Cardiac muscle cell (in vitro differentiated cells and primary cell): ENCODE measurements around the gene NAA30. TPM values are rescaled to one million over a fixed set of nuclear protein-coding genes. Genes with fewer than 3 reads are reported as not detected.

ENCODE experiments used
- DNase-seq, 2 donors: peaks; one replicate each; pipeline versions ENCODE4 v3.0.0 to v3.0.0-alpha.2; 2010 to 2017; ENCODE audit warnings: low read depth in 1 of 2, low spot score in 1 of 2
- H3K27ac ChIP-seq: fragments of 200-600 bp; sonication (generic); 2 replicates; pipeline ENCODE4 v1.5.1; 2016
- H3K27me3 ChIP-seq: fragments of 200-600 bp; sonication (generic); 2 replicates; pipeline ENCODE4 v1.6.0; 2016; ENCODE audit warnings: control low read depth
- H3K36me3 ChIP-seq: fragments of 200-600 bp; sonication (generic); 2 replicates; pipeline ENCODE4 v1.5.1; 2016; ENCODE audit warnings: control low read depth
- H3K4me1 ChIP-seq: fragments of 200-600 bp; sonication (generic); 2 replicates; pipeline ENCODE4 v1.8.1; 2017; ENCODE audit warnings: low read depth, mild to moderate bottlenecking, mixed run types
- H3K4me3 ChIP-seq: fragments of 200-600 bp; sonication (generic); 2 replicates; pipeline ENCODE4 v1.5.1; 2016; ENCODE audit warnings: mild to moderate bottlenecking
- H3K9me3 ChIP-seq: fragments of 200-600 bp; sonication (generic); 2 replicates; pipeline ENCODE4 v1.5.1; 2017; ENCODE audit warnings: low read depth, mild to moderate bottlenecking, control low read depth
- CTCF ChIP-seq: IDR thresholded peaks from 2 replicates; pipeline ENCODE4 v1.5.1; 2012; ENCODE audit warnings: low read depth, mild to moderate bottlenecking, low read length
- polyA plus RNA-seq: library from polyadenylated mRNA; unstranded; fragments of >200 nt; fragmentation: Nextera tagmentation; extraction: Ambion mirVana; gene quantifications from 2 replicates; pipeline ENCODE4 v1.2.1, GENCODE V29; 2016
- total RNA-seq: library from RNA; depleted of rRNA; stranded (reverse); fragments of >200 nt; gene quantifications from 2 replicates; pipeline ENCODE4 v1.2.3, GENCODE V29; 2016

The NAA30 gene
- total and polyA plus RNA-seq, 2 experiments from 2014 or later = 15.2 to 15.6 TPM

- H3K4me1 ChIP-seq = no peaks in the 10 kb centered on the region
- no peak overlapping the region for H3K4me3 ChIP-seq
- no peaks in the 10 kb centered on the region for H3K36me3 ChIP-seq
- H3K27me3 ChIP-seq = no peaks in the 10 kb centered on the region
- no peak for TF ChIP-seq CTCF
- no peaks in the 10 kb centered on the region for H3K9me3 ChIP-seq
- DNase-seq = peak in 1 of 2 donors; percentile 22
- no peak overlapping the region for H3K27ac ChIP-seq
Observed at GRCh38 chr14:57378661-57379060, 11.7 kb upstream of the NAA30 start.

GRCh38 chr14:57380935-57381334 is 9.5 kb upstream of the NAA30 start:
- no peak for TF ChIP-seq CTCF
- H3K4me1 ChIP-seq = no peaks in the 10 kb centered on the region
- H3K9me3 ChIP-seq = no peaks in the 10 kb centered on the region
- no peaks in the 10 kb centered on the region for H3K36me3 ChIP-seq
- H3K4me3 ChIP-seq = no peak overlapping the region
- DNase-seq = no peak
- no peaks in the 10 kb centered on the region for H3K27me3 ChIP-seq
- H3K27ac ChIP-seq = no peak overlapping the region

GRCh38 chr14:57382283-57382682 is 8.1 kb upstream of the NAA30 start:
- H3K27me3 ChIP-seq = no peaks in the 10 kb centered on the region
- H3K27ac ChIP-seq = no peak overlapping the region
- no peaks in the 10 kb centered on the region for H3K9me3 ChIP-seq
- DNase-seq = peak in 1 of 2 donors; percentile 81
- H3K4me1 ChIP-seq = no peaks in the 10 kb centered on the region
- H3K36me3 ChIP-seq = no peaks in the 10 kb centered on the region
- H3K4me3 ChIP-seq = no peak overlapping the region
- TF ChIP-seq CTCF = no peak

GRCh38 chr14:57383125-57383745 is 7.2 kb upstream of the NAA30 start:
- H3K27ac ChIP-seq = no peak overlapping the region
- no peaks in the 10 kb centered on the region for H3K36me3 ChIP-seq
- DNase-seq = no peak
- no peaks in the 10 kb centered on the region for H3K4me1 ChIP-seq
- no peaks in the 10 kb centered on the region for H3K9me3 ChIP-seq
- no peak for TF ChIP-seq CTCF
- H3K4me3 ChIP-seq = no peak overlapping the region
- H3K27me3 ChIP-seq = no peaks in the 10 kb centered on the region

- peaks cover 13% of the 10 kb centered on the region for H3K4me1 ChIP-seq
- no peaks in the 10 kb centered on the region for H3K27me3 ChIP-seq
- H3K9me3 ChIP-seq = no peaks in the 10 kb centered on the region
- DNase-seq = no peak
- no peak overlapping the region for H3K27ac ChIP-seq
- H3K4me3 ChIP-seq = no peak overlapping the region
- no peaks in the 10 kb centered on the region for H3K36me3 ChIP-seq
- TF ChIP-seq CTCF = no peak
Observed at GRCh38 chr14:57388067-57388466, 2.3 kb upstream of the NAA30 start.

GRCh38 chr14:57389646-57390036 is 745 bp upstream of the NAA30 start:
- TF ChIP-seq CTCF = no peak
- Histone ChIP-seq H3K4me3 (peak overlapping the region; percentile 89), H3K36me3 (no peaks in the 10 kb centered on the region), H3K4me1 (peaks cover 28% of the 10 kb centered on the region), H3K9me3 (no peaks in the 10 kb centered on the region), H3K27me3 (no peaks in the 10 kb centered on the region), H3K27ac (peak overlapping the region; percentile 80)
- DNase-seq = no peak
